B cell (primary cell): ENCODE measurements around the gene TOGARAM1.

Experiments used
- CTCF ChIP-seq: fragments of 200-600 bp; IDR thresholded peaks from one replicate; pipeline ENCODE4 v1.8.0; 2022; ENCODE audit warnings: antibody characterized with exemption, mild to moderate bottlenecking
- EZH2 ChIP-seq: IDR thresholded peaks from 2 replicates; pipeline ENCODE4 v1.6.1; 2012; ENCODE audit warnings: borderline replicate concordance, low read depth, mild to moderate bottlenecking, moderate library complexity, low read length; ENCODE audit not compliant: insufficient read depth, poor library complexity, severe bottlenecking

GRCh38 chr14:45066667-45067066 lies 104.7 kb downstream of the TOGARAM1 start:
- TF ChIP-seq CTCF: no peak
- TF ChIP-seq EZH2: no peak
